Measurements from ENCODE around the gene LRRC7.

GRCh38 chr1:69913977-69914376 is 346.3 kb downstream of the LRRC7 start:
- no peak for TF ChIP-seq CTCF (IDR thresholded peaks at IDR 0.05)
- TF ChIP-seq POLR2A (IDR thresholded peaks at IDR 0.05): no peak
